Measurements from ENCODE around the gene CAPN5.

- no peak for TF ChIP-seq POLR2A (IDR thresholded peaks at IDR 0.05)
- no peak for TF ChIP-seq CTCF (IDR thresholded peaks at IDR 0.05 in 8 of 11, conservative IDR thresholded peaks at IDR 0.05 in 3 of 11)
- TF ChIP-seq POLR2AphosphoS5 (IDR thresholded peaks at IDR 0.05), result no peak
Measured at GRCh38 chr11:77149716-77150392, 83.1 kb downstream of the CAPN5 start.
